Peyer's patch (tissue), 4 donors: Measurements from ENCODE around the gene MYL10. TPM values are rescaled to one million over a fixed set of nuclear protein-coding genes. Genes with fewer than 3 reads are reported as not detected.
A peak's percentile ranks its signal among the peaks of the same experiment; 100 is the strongest.
"Not testable (repeated sequence)": the region's sequence is repeated elsewhere in the genome, so short reads cannot be mapped to it uniquely, and the experiment has no call there.

Source experiments
- DNase-seq, 3 donors: peaks; one replicate each; pipeline ENCODE4 v3.0.0-alpha.2; 2017 to 2019
- H3K27ac ChIP-seq, 4 donors: fragments of 200-600 bp; sonication (generic); one replicate each; pipeline ENCODE4 v1.5.1; 2016 to 2019
- H3K27me3 ChIP-seq, 2 donors: fragments of 200-600 bp; sonication (generic); one replicate each; pipeline ENCODE4 v1.5.1; 2019
- H3K36me3 ChIP-seq, 3 donors: fragments of 200-600 bp; sonication (generic); one replicate each; pipeline ENCODE4 v1.5.1; 2016 to 2019
- H3K4me1 ChIP-seq, 4 donors: fragments of 200-600 bp; sonication (generic); one replicate each; pipeline ENCODE4 v1.5.1; 2016 to 2019
- H3K4me3 ChIP-seq, 4 donors: fragments of 200-600 bp; sonication (generic); 1 replicate in 3 of 4; 2 replicates in 1 of 4; pipeline ENCODE4 v1.5.1; 2016 to 2019; ENCODE audit warnings: mild to moderate bottlenecking in 1 of 4
- H3K9me3 ChIP-seq, 4 donors: fragments of 200-600 bp; sonication (generic); one replicate each; pipeline ENCODE4 v1.5.1; 2016 to 2019; ENCODE audit warnings: mild to moderate bottlenecking in 1 of 4
- POLR2A ChIP-seq, 2 donors: fragments of 450-650 bp; IDR thresholded peaks; one replicate each; pipeline ENCODE4 v1.5.1; 2017; ENCODE audit warnings: antibody characterized with exemption in 2 of 2, mild to moderate bottlenecking in 2 of 2, moderate library complexity in 2 of 2
- total RNA-seq, 4 donors: library from RNA; depleted of rRNA; stranded (reverse); fragments of >200 nt; gene quantifications; one replicate each; pipeline ENCODE4 v1.1.0, GENCODE V29; 2016
- TF ChIP-seq, protein P1 (sequence below), 6 experiments: fragments of 450-650 bp in 4 of 6; fragments of 200-600 bp in 2 of 6; sonication (generic) in 1 of 6; IDR thresholded peaks; one replicate each; pipeline ENCODE4 v1.5.1; 2017 to 2019; ENCODE audit warnings: antibody characterized with exemption in 6 of 6, mild to moderate bottlenecking in 3 of 6, moderate library complexity in 1 of 6

Gene MYL10
- total RNA-seq, 4 donors from 2014 or later: not detected

DNA sequence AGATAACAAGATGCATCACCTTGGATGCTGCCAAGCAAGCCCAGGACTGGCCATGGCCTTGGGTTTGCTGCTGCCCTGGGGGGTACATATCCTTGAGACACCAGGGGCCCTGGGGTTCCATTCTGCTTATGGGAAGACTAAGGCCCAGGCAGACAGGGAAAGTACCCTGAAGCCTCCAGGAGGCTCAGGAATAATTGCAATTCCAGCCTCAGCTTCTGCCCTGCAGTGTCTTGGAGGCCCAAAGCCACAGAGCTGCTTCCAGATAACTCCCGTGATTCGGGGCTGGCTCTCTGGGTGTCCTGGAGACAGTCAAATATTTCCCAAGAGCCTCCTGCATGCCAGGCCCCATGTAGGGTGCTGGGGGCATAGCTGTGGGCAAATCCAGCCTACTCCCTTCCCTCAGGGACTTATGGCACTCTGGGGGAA, 22.6 kb downstream of the MYL10 start:
- DNase-seq: no peak
- Histone ChIP-seq H3K9me3 (no peaks in the 10 kb centered on the region), H3K4me3 (no peak overlapping the region), H3K36me3 (no peaks in the 10 kb centered on the region), H3K27me3 (no peaks in the 10 kb centered on the region), H3K4me1 (no peaks in the 10 kb centered on the region), H3K27ac (no peak overlapping the region)
- no peak for TF ChIP-seq POLR2A (IDR thresholded peaks at IDR 0.05)
- TF ChIP-seq, protein P1, sequence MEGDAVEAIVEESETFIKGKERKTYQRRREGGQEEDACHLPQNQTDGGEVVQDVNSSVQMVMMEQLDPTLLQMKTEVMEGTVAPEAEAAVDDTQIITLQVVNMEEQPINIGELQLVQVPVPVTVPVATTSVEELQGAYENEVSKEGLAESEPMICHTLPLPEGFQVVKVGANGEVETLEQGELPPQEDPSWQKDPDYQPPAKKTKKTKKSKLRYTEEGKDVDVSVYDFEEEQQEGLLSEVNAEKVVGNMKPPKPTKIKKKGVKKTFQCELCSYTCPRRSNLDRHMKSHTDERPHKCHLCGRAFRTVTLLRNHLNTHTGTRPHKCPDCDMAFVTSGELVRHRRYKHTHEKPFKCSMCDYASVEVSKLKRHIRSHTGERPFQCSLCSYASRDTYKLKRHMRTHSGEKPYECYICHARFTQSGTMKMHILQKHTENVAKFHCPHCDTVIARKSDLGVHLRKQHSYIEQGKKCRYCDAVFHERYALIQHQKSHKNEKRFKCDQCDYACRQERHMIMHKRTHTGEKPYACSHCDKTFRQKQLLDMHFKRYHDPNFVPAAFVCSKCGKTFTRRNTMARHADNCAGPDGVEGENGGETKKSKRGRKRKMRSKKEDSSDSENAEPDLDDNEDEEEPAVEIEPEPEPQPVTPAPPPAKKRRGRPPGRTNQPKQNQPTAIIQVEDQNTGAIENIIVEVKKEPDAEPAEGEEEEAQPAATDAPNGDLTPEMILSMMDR (IDR thresholded peaks at IDR 0.05): no peak

DNA sequence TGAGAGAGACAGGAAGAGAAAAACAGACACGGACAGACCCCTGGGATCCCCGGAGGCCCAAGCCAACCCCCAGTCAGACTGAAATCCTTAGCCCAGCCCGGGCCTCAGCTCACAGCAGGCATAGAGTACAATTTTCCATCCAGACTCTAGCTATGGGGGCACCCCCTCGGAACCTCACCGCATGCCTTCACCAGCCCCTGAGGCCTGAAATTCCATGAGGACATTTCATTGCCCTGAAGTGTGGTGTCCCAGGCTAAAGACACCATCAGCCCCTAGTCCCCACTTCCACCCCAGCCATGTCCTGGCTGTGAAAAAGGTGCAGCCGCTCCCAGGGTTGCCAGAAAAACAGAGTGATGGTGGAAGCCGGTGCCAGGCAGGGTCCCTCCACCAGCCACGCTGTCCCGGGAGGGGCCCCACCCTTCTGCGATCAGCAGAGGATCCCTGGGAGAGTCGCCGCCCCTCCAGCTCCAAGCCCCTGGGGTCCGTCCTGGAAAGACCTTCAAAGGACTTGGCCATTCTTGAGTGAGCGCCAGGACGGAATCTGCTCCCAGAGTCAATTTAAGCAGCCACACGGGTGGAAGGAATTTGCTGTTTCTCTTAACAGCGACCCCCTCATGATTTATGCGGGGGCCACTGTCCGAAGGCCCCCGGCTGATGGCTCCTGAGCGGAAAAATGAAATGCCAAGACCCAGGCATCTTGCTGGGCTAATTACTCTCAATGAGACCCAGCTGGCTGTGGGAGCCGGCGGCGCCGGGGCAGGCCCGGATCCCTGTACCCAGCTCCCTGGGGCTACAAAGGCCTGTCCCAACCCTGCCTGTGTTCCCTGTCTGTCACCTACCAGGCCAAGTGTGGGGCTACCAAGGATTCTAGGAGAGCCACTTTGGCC, 23.2 kb downstream of the MYL10 start:
- TF ChIP-seq, protein P1 (IDR thresholded peaks at IDR 0.05): no peak
- no peak for TF ChIP-seq POLR2A (IDR thresholded peaks at IDR 0.05)
- H3K36me3 ChIP-seq: no peaks in the 10 kb centered on the region
- H3K27ac ChIP-seq: no peak overlapping the region
- DNase-seq: no peak
- H3K4me3 ChIP-seq: no peak overlapping the region
- H3K4me1 ChIP-seq: no peaks in the 10 kb centered on the region
- H3K9me3 ChIP-seq: no peaks in the 10 kb centered on the region
- H3K27me3 ChIP-seq: no peaks in the 10 kb centered on the region

DNA sequence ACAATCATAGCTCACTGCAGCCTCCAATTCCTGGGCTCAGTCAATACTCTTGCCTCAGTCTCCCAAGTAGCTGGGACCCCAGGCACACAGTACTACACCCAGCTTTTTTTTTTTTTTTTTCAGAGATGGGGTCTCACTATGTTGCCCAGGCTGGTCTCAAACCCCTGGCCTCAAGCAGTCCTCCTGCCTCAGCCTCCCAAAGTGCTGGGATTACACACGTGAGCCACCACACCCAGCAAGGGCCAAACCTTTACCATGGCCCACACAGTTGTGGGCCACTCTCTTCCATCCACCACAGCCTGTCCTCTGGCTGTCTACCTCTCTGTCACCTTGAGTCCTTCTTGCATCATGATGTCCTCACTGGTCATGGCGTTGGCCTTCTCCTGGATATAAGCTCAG, 24.2 kb downstream of the MYL10 start:
- H3K36me3 ChIP-seq, H3K4me1 ChIP-seq, H3K27me3 ChIP-seq, H3K9me3 ChIP-seq, H3K27ac ChIP-seq, DNase-seq, H3K4me3 ChIP-seq: not testable (repeated sequence)

GRCh38 chr7:101604331-101604933, 24.7 kb downstream of the MYL10 start:
- Histone ChIP-seq H3K27me3 (no peaks in the 10 kb centered on the region), H3K4me1 (no peaks in the 10 kb centered on the region), H3K27ac (no peak overlapping the region), H3K36me3 (no peaks in the 10 kb centered on the region), H3K4me3 (no peak overlapping the region), H3K9me3 (no peaks in the 10 kb centered on the region)
- DNase-seq: no peak
- TF ChIP-seq, protein P1 (IDR thresholded peaks at IDR 0.05): no peak
- no peak for TF ChIP-seq POLR2A (IDR thresholded peaks at IDR 0.05)

DNA sequence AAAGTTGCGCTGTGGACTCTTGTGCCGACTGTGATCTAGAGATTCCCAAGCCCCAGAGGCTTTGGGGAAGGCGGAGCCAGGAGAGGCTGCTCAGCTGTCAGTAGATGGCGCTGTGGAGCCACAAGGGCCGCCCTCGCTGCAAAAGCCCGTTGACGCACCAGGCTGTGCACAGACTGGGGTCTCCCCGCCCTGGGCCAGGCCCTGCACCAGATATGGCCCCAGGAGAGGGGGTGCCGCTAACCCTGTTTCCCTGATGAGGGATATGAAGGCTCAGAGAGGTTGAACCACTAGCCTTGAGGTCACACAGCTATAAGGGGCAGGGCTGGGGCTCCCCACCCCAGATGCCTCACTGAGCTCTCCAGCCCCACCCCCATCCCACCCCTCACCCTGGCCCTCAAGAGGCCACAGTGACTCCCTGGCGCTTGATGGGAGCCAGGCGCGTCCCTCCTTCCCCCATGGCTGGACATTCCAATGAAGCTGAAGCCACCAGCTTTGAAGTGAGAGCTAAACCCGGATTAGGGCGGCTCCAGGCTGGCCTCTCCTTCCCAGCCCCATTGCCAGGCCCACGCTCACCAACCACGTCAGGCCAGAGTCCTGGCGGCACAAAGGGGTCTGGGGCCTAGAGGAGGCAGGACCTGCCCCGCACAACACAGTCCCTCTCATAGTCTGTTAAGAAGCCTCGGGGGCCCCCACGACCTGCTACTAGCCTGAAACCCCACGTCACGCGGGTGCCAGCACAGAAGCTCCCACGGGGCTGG, 26.4 kb downstream of the MYL10 start:
- Histone ChIP-seq H3K27ac (no peak overlapping the region), H3K9me3 (no peaks in the 10 kb centered on the region), H3K27me3 (no peaks in the 10 kb centered on the region), H3K4me1 (no peaks in the 10 kb centered on the region), H3K4me3 (no peak overlapping the region), H3K36me3 (no peaks in the 10 kb centered on the region)
- TF ChIP-seq, protein P1 (IDR thresholded peaks at IDR 0.05): peak in 5 of 6 experiments; percentile 39 to 84 (median 81)
- TF ChIP-seq POLR2A (IDR thresholded peaks at IDR 0.05): no peak
- DNase-seq: peak; percentile 43 to 85 (median 82)

DNA sequence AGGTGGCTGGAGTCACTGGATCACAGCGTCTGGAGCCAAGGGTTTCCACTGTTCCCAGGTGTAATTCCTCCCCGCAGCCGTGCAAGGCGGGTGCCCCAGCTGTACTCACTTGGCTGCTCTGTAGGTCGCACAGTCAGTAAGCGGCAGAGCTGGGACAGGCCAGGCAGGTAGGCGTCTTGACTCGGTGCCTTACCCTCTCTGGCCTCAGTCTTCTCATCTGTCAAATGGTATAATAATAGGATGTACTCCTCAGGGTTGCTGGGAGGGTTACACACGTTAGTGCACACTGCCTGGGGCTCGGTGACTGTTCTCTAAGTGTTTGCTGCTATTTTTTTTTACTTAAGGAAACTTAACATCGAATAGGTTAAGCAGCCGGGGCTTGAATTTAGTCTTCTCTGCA, 27.0 kb downstream of the MYL10 start:
- H3K4me1 ChIP-seq: no peaks in the 10 kb centered on the region
- no peak overlapping the region for H3K4me3 ChIP-seq
- TF ChIP-seq, protein P1 (IDR thresholded peaks at IDR 0.05): no peak
- TF ChIP-seq POLR2A (IDR thresholded peaks at IDR 0.05): no peak
- H3K27me3 ChIP-seq: no peaks in the 10 kb centered on the region
- no peaks in the 10 kb centered on the region for H3K36me3 ChIP-seq
- no peaks in the 10 kb centered on the region for H3K9me3 ChIP-seq
- H3K27ac ChIP-seq: no peak overlapping the region
- no peak for DNase-seq
